Colonic mucosa (tissue), 4 donors: ENCODE results near the gene EYA3. TPM values are rescaled to one million over a fixed set of nuclear protein-coding genes. Genes with fewer than 3 reads are reported as not detected.

Experiments used
- DNase-seq: peaks from one replicate; pipeline ENCODE4 v3.0.0-alpha.2; 2020
- H3K27ac ChIP-seq: fragments of 200-600 bp; one replicate; pipeline ENCODE4 v1.8.0; 2021
- H3K27me3 ChIP-seq: fragments of 200-600 bp; one replicate; pipeline ENCODE4 v1.8.0; 2021
- H3K36me3 ChIP-seq: fragments of 200-600 bp; one replicate; pipeline ENCODE4 v1.8.0; 2021
- H3K4me1 ChIP-seq: fragments of 200-600 bp; one replicate; pipeline ENCODE4 v1.8.0; 2021; ENCODE audit warnings: mild to moderate bottlenecking
- H3K4me3 ChIP-seq: fragments of 200-600 bp; one replicate; pipeline ENCODE4 v1.8.0; 2021
- H3K9ac ChIP-seq, 2 donors: one replicate each; pipeline ENCODE4 v1.7.0; 2013; ENCODE audit warnings: control low read depth in 2 of 2, low read depth in 2 of 2, low read length in 2 of 2
- H3K9me3 ChIP-seq: fragments of 200-600 bp; one replicate; pipeline ENCODE4 v1.8.0; 2021
- CTCF ChIP-seq: fragments of 200-600 bp; IDR thresholded peaks from one replicate; pipeline ENCODE4 v1.8.0; 2022; ENCODE audit warnings: antibody characterized with exemption, mild to moderate bottlenecking
- intact Hi-C: fragments of 100-400 bp; cut with DNase I; formaldehyde crosslinking; loops from one replicate; pipeline ENCODE4 v1.14.1; 2022
- total RNA-seq, 2 donors: library from RNA; stranded (reverse); fragmentation: NEBNext Ultra II Directional in 1 of 2; extraction: Animal tissue kit (Norgen Biotek cat#: 25700) in 1 of 2; gene quantifications; one replicate each; pipeline ENCODE4 v1.2.1, GENCODE V29; 2021
- donor health status: healthy.
- donor health status: DM: no; HTN: no; CAD: no.
- donor health status: DM: no; HTN: no; CAD: no.

Gene EYA3
- total RNA-seq, 2 donors from 2014 or later: 21.8 to 27.6 TPM

- Histone ChIP-seq H3K4me1 (peaks cover 4% of the 10 kb centered on the region), H3K27ac (no peak overlapping the region), H3K27me3 (no peaks in the 10 kb centered on the region), H3K36me3 (no peaks in the 10 kb centered on the region), H3K4me3 (no peak overlapping the region), H3K9ac (no peak overlapping the region), H3K9me3 (no peaks in the 10 kb centered on the region)
- intact Hi-C loops: no loop called here
- no peak for TF ChIP-seq CTCF
- no peak for DNase-seq
Measured at GRCh38 chr1:28067523-28068090, 20.8 kb downstream of the EYA3 start.

GRCh38 chr1:28066393-28067154 lies 21.8 kb downstream of the EYA3 start:
- H3K9me3 ChIP-seq: no peaks in the 10 kb centered on the region
- H3K4me3 ChIP-seq: no peak overlapping the region
- H3K27ac ChIP-seq: no peak overlapping the region
- no peak for TF ChIP-seq CTCF
- H3K9ac ChIP-seq: no peak overlapping the region
- DNase-seq: no peak
- no peaks in the 10 kb centered on the region for H3K27me3 ChIP-seq
- peaks cover 4% of the 10 kb centered on the region for H3K4me1 ChIP-seq
- no peaks in the 10 kb centered on the region for H3K36me3 ChIP-seq
- intact Hi-C loops: no loop called here

- no peak for TF ChIP-seq CTCF
- Histone ChIP-seq H3K36me3 (no peaks in the 10 kb centered on the region), H3K9me3 (no peaks in the 10 kb centered on the region), H3K27ac (no peak overlapping the region), H3K4me3 (no peak overlapping the region), H3K27me3 (no peaks in the 10 kb centered on the region), H3K4me1 (peaks cover 4% of the 10 kb centered on the region), H3K9ac (no peak overlapping the region)
- no peak for DNase-seq
- intact Hi-C loops: no loop called here
Measured at GRCh38 chr1:28064064-28064463, 24.3 kb downstream of the EYA3 start.

- intact Hi-C loops: no loop called here
- H3K4me1 ChIP-seq: peaks cover 4% of the 10 kb centered on the region
- no peaks in the 10 kb centered on the region for H3K27me3 ChIP-seq
- no peaks in the 10 kb centered on the region for H3K9me3 ChIP-seq
- no peak for DNase-seq
- H3K36me3 ChIP-seq: no peaks in the 10 kb centered on the region
- H3K4me3 ChIP-seq: no peak overlapping the region
- peak overlapping the region in 1 of 2 donors; percentile 2 for H3K9ac ChIP-seq
- H3K27ac ChIP-seq: no peak overlapping the region
- no peak for TF ChIP-seq CTCF
Measured at GRCh38 chr1:28062806-28063205, 25.6 kb downstream of the EYA3 start.

- no peak for DNase-seq
- H3K27me3 ChIP-seq: no peaks in the 10 kb centered on the region
- H3K4me1 ChIP-seq: no peaks in the 10 kb centered on the region
- no peaks in the 10 kb centered on the region for H3K9me3 ChIP-seq
- intact Hi-C loops: no loop called here
- no peaks in the 10 kb centered on the region for H3K36me3 ChIP-seq
- no peak overlapping the region for H3K9ac ChIP-seq
- no peak overlapping the region for H3K4me3 ChIP-seq
- no peak overlapping the region for H3K27ac ChIP-seq
- no peak for TF ChIP-seq CTCF
Measured at GRCh38 chr1:28058971-28059878, 29.2 kb downstream of the EYA3 start.
